Measurements from ENCODE around the gene TMEM163. TPM values are rescaled to one million over a fixed set of nuclear protein-coding genes. Genes with fewer than 3 reads are reported as not detected.

Gene TMEM163
- total RNA-seq, 2 experiments from 2014 or later, result 0.12 TPM; not detected in 1

DNA sequence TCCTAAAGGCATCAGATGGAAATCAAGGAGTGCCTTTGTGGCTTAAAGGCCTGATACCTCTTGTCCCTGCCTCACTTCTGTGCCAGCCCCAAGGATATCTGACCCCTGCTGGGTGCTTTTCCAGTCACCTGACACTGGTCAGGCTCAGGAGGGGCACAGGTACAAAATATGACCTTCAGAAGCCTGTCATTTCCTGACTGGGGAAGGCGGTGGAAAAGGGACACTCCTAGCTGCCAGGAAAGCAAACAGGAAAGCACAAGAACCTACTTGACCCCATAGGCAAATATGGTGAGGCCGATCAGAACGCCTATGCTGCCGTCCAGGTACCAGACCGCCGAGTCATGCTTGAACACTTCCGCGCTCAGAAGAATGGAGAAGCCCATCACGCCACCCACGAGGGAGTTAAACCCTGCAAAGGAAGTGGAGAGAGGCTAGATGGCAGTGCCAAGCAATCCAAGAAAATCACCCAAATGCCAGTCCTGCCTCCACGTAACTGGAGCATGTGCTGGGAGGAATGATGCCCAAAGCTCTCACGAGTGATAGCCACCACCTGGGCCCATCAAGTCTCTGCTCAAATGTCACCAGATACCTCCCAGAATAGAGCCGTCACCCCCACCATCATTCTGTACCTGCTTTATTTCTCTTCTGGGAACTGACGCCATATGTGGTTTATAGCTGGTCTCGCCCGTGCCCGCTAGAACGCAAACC is 260.9 kb downstream of the TMEM163 start:
- Mint-ChIP-seq H3K4me3 (no peak overlapping the region), H3K36me3 (no peaks in the 10 kb centered on the region), H3K4me1 (ENCODE audit: low read depth) (no peaks in the 10 kb centered on the region), H3K27ac (no peak overlapping the region), H3K9me3 (no peaks in the 10 kb centered on the region), H3K27me3 (no peaks in the 10 kb centered on the region)
- intact Hi-C loops (cut with micrococcal nuclease), result loop anchor here (10.0 kb wide), 1 partner anchor 247 kb away; no protein-coding TSS in a partner anchor
- ChIA-PET POLR2A (no interaction called here), CTCF (no interaction called here)
- no peak for DNase-seq

DNA sequence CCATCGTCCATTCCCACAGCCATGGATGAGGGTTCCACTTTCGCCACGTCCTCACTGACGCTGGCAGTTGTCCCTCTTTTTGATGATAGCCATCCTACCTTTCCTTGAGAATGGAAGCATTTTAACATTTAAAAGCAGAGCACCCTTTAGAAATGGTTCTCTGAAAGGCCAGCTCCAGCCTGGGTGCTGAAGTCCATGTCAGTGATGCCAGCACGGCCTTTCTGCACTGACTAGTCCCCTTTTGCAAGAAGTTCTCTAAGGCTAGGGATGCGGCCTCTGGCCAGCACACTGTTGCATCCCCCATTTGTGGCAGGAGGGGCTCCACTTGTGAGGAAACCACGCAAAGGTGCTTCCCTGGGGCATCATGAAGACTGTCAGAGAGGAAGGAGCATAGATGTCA is 261.4 kb downstream of the TMEM163 start:
- intact Hi-C loops (cut with micrococcal nuclease), result loop anchor here (10.0 kb wide), 1 partner anchor 247 kb away; no protein-coding TSS in a partner anchor
- POLR2A ChIA-PET, result no interaction called here
- DNase-seq, result no peak
- Mint-ChIP-seq H3K27ac (no peak overlapping the region), H3K9me3 (no peaks in the 10 kb centered on the region), H3K36me3 (no peaks in the 10 kb centered on the region), H3K27me3 (no peaks in the 10 kb centered on the region), H3K4me1 (ENCODE audit: low read depth) (no peaks in the 10 kb centered on the region), H3K4me3 (no peak overlapping the region)
- CTCF ChIA-PET, result interaction anchor here (0.6 kb wide), 1 partner anchor 112 kb away, joined by 3 read pairs; no protein-coding TSS in a partner anchor

DNA sequence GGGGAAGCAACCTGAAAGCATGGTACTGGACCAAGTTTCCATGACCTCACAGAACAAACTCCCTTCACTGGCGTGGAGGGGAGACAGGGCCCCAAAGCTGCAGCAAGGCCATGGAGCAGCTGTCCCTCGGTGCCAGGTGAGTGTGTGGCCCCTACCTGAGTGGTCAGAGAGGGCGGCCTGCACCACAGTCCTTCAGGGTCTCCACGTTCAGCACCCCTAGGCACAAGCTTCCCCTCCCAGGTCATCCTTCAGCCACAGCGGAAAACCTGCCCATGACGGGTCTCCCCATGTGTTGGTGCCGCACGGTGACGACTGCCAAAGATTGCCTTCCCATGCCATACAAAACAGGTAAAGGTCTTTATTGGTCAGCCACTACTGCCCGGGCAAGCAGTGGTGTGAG is 263.4 kb downstream of the TMEM163 start:
- no peak for DNase-seq
- Mint-ChIP-seq H3K27me3 (no peaks in the 10 kb centered on the region), H3K4me1 (ENCODE audit: low read depth) (no peaks in the 10 kb centered on the region), H3K9me3 (no peaks in the 10 kb centered on the region), H3K4me3 (no peak overlapping the region), H3K36me3 (no peaks in the 10 kb centered on the region), H3K27ac (no peak overlapping the region)
- POLR2A ChIA-PET, result interaction anchor here (0.5 kb wide), 1 partner anchor 334 kb away, joined by 3 read pairs; no protein-coding TSS in a partner anchor
- CTCF ChIA-PET, result no interaction called here
- intact Hi-C loops (cut with micrococcal nuclease), result loop anchor here (10.0 kb wide), 1 partner anchor 249 kb away; no protein-coding TSS in a partner anchor

DNA sequence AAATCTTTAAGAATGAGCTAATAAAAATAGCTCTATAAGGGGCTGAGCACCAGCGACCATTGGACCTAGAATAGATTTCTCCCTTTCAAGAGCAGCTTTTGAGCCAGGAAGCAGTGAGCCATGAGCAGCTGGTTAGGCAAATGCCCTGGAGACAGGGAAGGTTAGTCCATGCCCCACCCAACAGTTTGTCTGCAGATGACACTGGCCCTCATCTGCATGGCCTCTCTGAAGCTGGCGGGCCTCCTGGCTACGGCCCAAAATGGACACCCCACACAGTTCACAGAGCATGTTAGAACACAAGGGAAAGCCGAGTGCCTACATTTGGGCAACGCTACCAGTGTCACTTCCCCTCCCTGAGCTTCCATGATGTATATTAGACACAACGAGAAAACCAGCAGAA is 263.9 kb downstream of the TMEM163 start:
- no peak for DNase-seq
- no peaks in the 10 kb centered on the region for H3K27me3 Mint-ChIP-seq
- intact Hi-C loops (cut with micrococcal nuclease), result loop anchor here (5.0 to 10.0 kb wide), 2 partner anchors 250 to 442 kb away; no protein-coding TSS in a partner anchor
- no peak overlapping the region for H3K4me3 Mint-ChIP-seq
- no peaks in the 10 kb centered on the region for H3K4me1 Mint-ChIP-seq (ENCODE audit: low read depth)
- ChIA-PET CTCF (interaction anchor here (1.0 kb wide), 1 partner anchor 570 kb away, joined by 3 read pairs; no protein-coding TSS in a partner anchor), POLR2A (no interaction called here)
- no peaks in the 10 kb centered on the region for H3K9me3 Mint-ChIP-seq
- no peak overlapping the region for H3K27ac Mint-ChIP-seq
- H3K36me3 Mint-ChIP-seq, result no peaks in the 10 kb centered on the region

DNA sequence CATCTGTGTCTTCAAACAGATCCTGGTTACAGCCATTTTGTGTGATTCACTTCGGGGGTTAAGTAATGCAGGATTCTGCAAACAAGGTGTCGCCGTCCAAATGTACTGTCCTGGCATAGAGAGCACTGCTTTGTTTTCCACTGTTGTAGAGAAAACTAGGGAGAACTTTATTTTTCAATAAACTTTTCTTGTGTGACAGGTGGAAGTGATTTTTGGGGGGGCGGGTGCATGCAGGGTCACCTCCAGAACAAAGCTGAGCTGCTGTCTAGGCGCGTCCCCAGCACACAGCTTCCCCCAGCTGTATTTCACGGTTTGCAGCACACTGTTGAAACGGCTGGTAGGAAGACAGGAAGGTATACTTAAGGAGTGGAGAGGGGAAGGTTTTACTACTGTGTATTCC is 264.4 kb downstream of the TMEM163 start:
- ChIA-PET POLR2A (no interaction called here), CTCF (interaction anchor here (1.0 kb wide), 1 partner anchor 570 kb away, joined by 3 read pairs; no protein-coding TSS in a partner anchor)
- intact Hi-C loops (cut with micrococcal nuclease), result loop anchor here (5.0 to 10.0 kb wide), 2 partner anchors 250 to 443 kb away; no protein-coding TSS in a partner anchor
- no peaks in the 10 kb centered on the region for H3K4me1 Mint-ChIP-seq (ENCODE audit: low read depth)
- DNase-seq, result no peak
- no peaks in the 10 kb centered on the region for H3K36me3 Mint-ChIP-seq
- H3K9me3 Mint-ChIP-seq, result no peaks in the 10 kb centered on the region
- no peak overlapping the region for H3K27ac Mint-ChIP-seq
- no peaks in the 10 kb centered on the region for H3K27me3 Mint-ChIP-seq
- H3K4me3 Mint-ChIP-seq, result no peak overlapping the region

- Mint-ChIP-seq H3K4me3 (no peak overlapping the region), H3K4me1 (ENCODE audit: low read depth) (no peaks in the 10 kb centered on the region), H3K27me3 (no peaks in the 10 kb centered on the region), H3K27ac (no peak overlapping the region), H3K9me3 (no peaks in the 10 kb centered on the region), H3K36me3 (no peaks in the 10 kb centered on the region)
- ChIA-PET POLR2A (no interaction called here), CTCF (interaction anchor here (1.0 to 3.8 kb wide), 2 partner anchors 336 to 569 kb away, joined by 3 to 42 read pairs; no protein-coding TSS in a partner anchor)
- DNase-seq, result no peak
- intact Hi-C loops (cut with micrococcal nuclease), result loop anchor here (5.0 to 10.0 kb wide), 2 partner anchors 251 to 443 kb away; no protein-coding TSS in a partner anchor
Measured at GRCh38 chr2:134453973-134454372, 264.8 kb downstream of the TMEM163 start.

DNA sequence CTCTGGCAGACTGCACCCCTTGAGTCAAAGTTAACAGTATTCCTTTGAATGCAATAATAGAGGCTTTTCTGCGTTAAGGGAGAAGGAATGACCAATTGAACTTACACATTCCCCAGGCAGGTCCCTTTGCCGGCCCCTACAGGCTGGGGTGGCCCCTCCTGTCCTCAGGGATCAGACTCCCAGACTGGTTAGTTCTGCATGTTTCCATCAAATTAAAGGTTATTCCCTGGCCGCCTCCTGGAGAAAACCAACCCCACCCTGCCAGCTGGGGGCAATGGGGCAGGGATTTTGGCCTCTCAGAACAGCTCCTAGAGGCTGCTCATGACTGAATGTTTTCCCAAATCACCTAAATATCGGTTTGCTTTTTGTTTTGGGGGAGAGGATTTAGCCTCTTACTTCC is 265.3 kb downstream of the TMEM163 start:
- intact Hi-C loops (cut with micrococcal nuclease), result loop anchor here (5.0 to 10.0 kb wide), 2 partner anchors 251 to 444 kb away; no protein-coding TSS in a partner anchor
- Mint-ChIP-seq H3K27ac (no peak overlapping the region), H3K36me3 (no peaks in the 10 kb centered on the region), H3K9me3 (no peaks in the 10 kb centered on the region), H3K27me3 (no peaks in the 10 kb centered on the region), H3K4me1 (ENCODE audit: low read depth) (no peaks in the 10 kb centered on the region), H3K4me3 (no peak overlapping the region)
- CTCF ChIA-PET, result interaction anchor here (2.5 to 3.8 kb wide), 3 partner anchors 12 to 445 kb away, joined by 17 to 42 read pairs (median 19); no protein-coding TSS in a partner anchor
- POLR2A ChIA-PET, result no interaction called here
- no peak for DNase-seq

DNA sequence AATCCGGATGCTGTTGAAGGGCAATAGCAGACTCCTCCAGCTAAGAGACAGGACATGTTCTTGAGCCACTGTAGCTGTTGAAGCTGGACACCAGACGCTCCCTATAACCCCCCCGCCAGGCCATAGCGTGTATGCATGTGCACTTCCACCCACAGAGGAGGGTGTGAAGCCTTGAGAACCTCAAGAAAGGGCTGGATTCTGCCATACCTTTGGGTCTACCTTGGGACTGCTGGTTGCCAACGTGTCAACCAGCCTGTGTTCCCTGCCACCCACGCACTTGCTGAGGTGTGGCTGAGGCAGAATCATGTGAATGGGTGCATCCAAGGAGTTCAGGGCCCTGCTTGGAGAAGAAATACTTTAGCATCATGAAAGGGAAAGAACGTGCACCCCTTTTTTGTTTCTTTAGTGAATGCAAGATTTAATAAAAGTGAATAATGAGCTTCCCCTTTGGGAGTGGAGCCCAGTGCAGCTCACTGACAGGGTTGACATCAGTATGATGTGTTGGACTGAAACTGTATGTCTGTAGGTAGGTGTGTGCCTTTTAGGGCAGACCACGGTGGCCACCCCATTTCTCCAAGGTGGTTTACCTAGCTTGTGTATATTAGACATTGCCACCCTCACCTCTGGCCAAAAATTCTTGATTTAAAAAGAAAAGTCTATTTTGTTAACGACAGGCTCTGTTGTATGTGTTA is 266.6 kb downstream of the TMEM163 start:
- no peaks in the 10 kb centered on the region for H3K9me3 Mint-ChIP-seq
- no peaks in the 10 kb centered on the region for H3K4me1 Mint-ChIP-seq (ENCODE audit: low read depth)
- H3K4me3 Mint-ChIP-seq, result no peak overlapping the region
- POLR2A ChIA-PET, result no interaction called here
- no peak for DNase-seq
- no peak overlapping the region for H3K27ac Mint-ChIP-seq
- CTCF ChIA-PET, result interaction anchor here (0.6 to 3.8 kb wide), 20 partner anchors 8 to 565 kb away, joined by 3 to 42 read pairs (median 4); partner anchors contain the start of gene TMEM163
- H3K27me3 Mint-ChIP-seq, result no peaks in the 10 kb centered on the region
- intact Hi-C loops (cut with micrococcal nuclease), result loop anchor here (5.0 to 10.0 kb wide), 2 partner anchors 253 to 445 kb away; no protein-coding TSS in a partner anchor
- H3K36me3 Mint-ChIP-seq, result no peaks in the 10 kb centered on the region

DNA sequence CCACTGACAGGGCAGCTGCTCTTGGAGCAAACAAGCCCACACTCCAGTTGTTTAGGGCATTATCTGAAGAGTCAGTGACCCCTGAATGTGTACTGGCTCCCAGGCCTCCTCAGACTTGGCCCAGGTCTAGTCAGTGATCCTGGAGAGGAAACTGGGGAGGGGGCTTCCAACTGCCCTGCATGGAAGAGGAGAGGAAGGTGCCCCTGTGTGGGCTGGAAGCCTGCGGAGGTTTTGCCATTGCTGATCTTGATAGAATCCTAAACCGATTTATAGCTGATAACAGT is 267.5 kb downstream of the TMEM163 start:
- POLR2A ChIA-PET, result no interaction called here
- H3K27me3 Mint-ChIP-seq, result no peaks in the 10 kb centered on the region

DNA sequence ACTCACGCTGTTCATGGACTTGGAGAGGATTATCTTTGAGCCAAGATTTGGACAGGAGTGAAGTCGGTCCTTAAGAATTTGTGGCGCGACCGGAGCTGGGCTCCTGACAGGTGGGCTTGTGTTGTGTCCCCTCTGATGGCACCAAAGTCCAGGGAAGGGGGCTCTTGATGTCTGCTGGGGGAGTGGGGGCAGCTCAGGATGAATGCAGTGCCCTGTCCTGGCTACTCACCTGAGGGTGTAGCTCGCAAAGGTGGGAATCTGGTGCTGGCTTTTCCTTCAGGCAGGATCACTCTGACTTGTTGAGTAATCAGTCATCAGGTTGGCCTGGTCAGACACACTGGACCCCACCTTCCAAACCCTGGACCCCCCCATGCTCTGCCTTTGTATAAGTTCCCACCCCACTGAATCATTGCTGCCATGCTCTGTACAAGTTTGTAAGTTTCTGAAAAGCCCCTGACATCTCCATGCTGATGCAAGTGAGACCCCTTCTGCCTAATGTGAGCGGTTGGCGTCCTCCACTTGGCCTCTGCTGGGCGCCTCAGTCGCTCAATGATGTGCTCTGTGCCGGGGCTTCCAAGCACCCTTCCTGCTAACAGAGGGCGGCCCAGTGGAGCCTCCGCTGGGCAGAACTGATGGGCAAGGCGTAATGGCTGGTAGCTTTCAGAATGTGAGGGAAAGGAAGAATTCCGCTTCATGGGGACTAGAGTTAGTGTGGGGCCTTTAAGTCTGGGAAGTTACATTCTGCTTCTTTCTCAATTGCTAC is 268.9 kb downstream of the TMEM163 start:
- DNase-seq, result no peak
- no peaks in the 10 kb centered on the region for H3K9me3 Mint-ChIP-seq
- no peaks in the 10 kb centered on the region for H3K36me3 Mint-ChIP-seq
- peak overlapping the region; percentile 13 for H3K27ac Mint-ChIP-seq
- ChIA-PET POLR2A (no interaction called here), CTCF (interaction anchor here (0.6 to 3.8 kb wide), 11 partner anchors 12 to 563 kb away, joined by 3 to 42 read pairs (median 5); no protein-coding TSS in a partner anchor)
- H3K27me3 Mint-ChIP-seq, result no peaks in the 10 kb centered on the region
- intact Hi-C loops (cut with micrococcal nuclease), result loop anchor here (2.0 to 10.0 kb wide), 3 partner anchors 255 to 563 kb away; no protein-coding TSS in a partner anchor
- H3K4me1 Mint-ChIP-seq (ENCODE audit: low read depth), result no peaks in the 10 kb centered on the region
- no peak overlapping the region for H3K4me3 Mint-ChIP-seq

More for the DNA sequence above, 267.5 kb downstream of the TMEM163 start:
- DNase-seq, result no peak
- CTCF ChIA-PET, result interaction anchor here (0.6 to 3.8 kb wide), 48 partner anchors 9 to 679 kb away, joined by 3 to 42 read pairs (median 4); partner anchors contain the start of gene TMEM163
- no peak overlapping the region for H3K27ac Mint-ChIP-seq
- H3K36me3 Mint-ChIP-seq, result no peaks in the 10 kb centered on the region
- H3K4me3 Mint-ChIP-seq, result no peak overlapping the region
- intact Hi-C loops (cut with micrococcal nuclease), result loop anchor here (1.0 to 10.0 kb wide), 4 partner anchors 254 to 564 kb away; no protein-coding TSS in a partner anchor
- no peaks in the 10 kb centered on the region for H3K9me3 Mint-ChIP-seq
- H3K4me1 Mint-ChIP-seq (ENCODE audit: low read depth), result no peaks in the 10 kb centered on the region

GRCh38 chr2:134449157-134449556 is 269.6 kb downstream of the TMEM163 start:
- CTCF ChIA-PET, result interaction anchor here (0.9 to 3.6 kb wide), 4 partner anchors 37 to 563 kb away, joined by 3 to 17 read pairs (median 6); no protein-coding TSS in a partner anchor

More at GRCh38 chr2:134449157-134449556, 269.6 kb downstream of the TMEM163 start:
- H3K9me3 Mint-ChIP-seq, result no peaks in the 10 kb centered on the region
- H3K4me1 Mint-ChIP-seq (ENCODE audit: low read depth), result no peaks in the 10 kb centered on the region
- no peak overlapping the region for H3K27ac Mint-ChIP-seq
- intact Hi-C loops (cut with micrococcal nuclease), result no loop called here
- H3K27me3 Mint-ChIP-seq, result no peaks in the 10 kb centered on the region
- POLR2A ChIA-PET, result no interaction called here
- no peak overlapping the region for H3K4me3 Mint-ChIP-seq
- no peak for DNase-seq
- H3K36me3 Mint-ChIP-seq, result no peaks in the 10 kb centered on the region
